GM19397 (cell line): ENCODE data around the gene CHCHD2.
"Not testable (repeated sequence)": the region's sequence is repeated elsewhere in the genome, so short reads cannot be mapped to it uniquely, and the experiment has no call there.

ENCODE experiments used
- ATAC-seq: cut with Tn5 transposase; IDR thresholded peaks from one replicate; pipeline ENCODE4 v1.9.1; 2021; ENCODE audit warnings: mild to moderate bottlenecking, moderate library complexity; ENCODE audit not compliant: unreplicated experiment

The CHCHD2 gene

GRCh38 chr7:56106108-56107073 is at the start of gene CHCHD2:
CHCHD2 (minus strand) TSS chr7:56106476; CDS start chr7:56106413, 63 bp downstream.
- peak; percentile 100 for ATAC-seq

- not testable (repeated sequence) for ATAC-seq
Measured at GRCh38 chr7:56131062-56131461, 24.8 kb upstream of the CHCHD2 start.

GRCh38 chr7:56127241-56127975 is 21.1 kb upstream of the CHCHD2 start:
- ATAC-seq: no peak

GRCh38 chr7:56125831-56126230 is 19.6 kb upstream of the CHCHD2 start:
- ATAC-seq: no peak

- no peak for ATAC-seq
Measured at GRCh38 chr7:56124981-56125380, 18.7 kb upstream of the CHCHD2 start.

- ATAC-seq: no peak
Measured at GRCh38 chr7:56121440-56121839, 15.2 kb upstream of the CHCHD2 start.

GRCh38 chr7:56115852-56116538 is 9.7 kb upstream of the CHCHD2 start, which contains the start of gene NUPR2:
NUPR2 (minus strand) TSS chr7:56116417; CDS start chr7:56116314, 103 bp downstream.
- no peak for ATAC-seq

GRCh38 chr7:56112244-56112643 is 6.0 kb upstream of the CHCHD2 start:
- ATAC-seq: not testable (repeated sequence)

GRCh38 chr7:56110611-56111010 is 4.3 kb upstream of the CHCHD2 start:
- no peak for ATAC-seq

- no peak for ATAC-seq
Measured at GRCh38 chr7:56107954-56108258, 1.6 kb upstream of the CHCHD2 start.

GRCh38 chr7:56105508-56105907 is 768 bp downstream of the CHCHD2 start:
- no peak for ATAC-seq

GRCh38 chr7:56104138-56104537 is 2.1 kb downstream of the CHCHD2 start:
- ATAC-seq: not testable (repeated sequence)

- ATAC-seq: no peak
Measured at GRCh38 chr7:56099653-56100052, 6.6 kb downstream of the CHCHD2 start.

GRCh38 chr7:56098187-56099008 is 7.9 kb downstream of the CHCHD2 start:
- not testable (repeated sequence) for ATAC-seq

GRCh38 chr7:56097700-56098099 is 8.6 kb downstream of the CHCHD2 start:
- no peak for ATAC-seq

- ATAC-seq: no peak
Measured at GRCh38 chr7:56092789-56093531, 13.3 kb downstream of the CHCHD2 start, which contains the start of gene PHKG1. PHKG1 (minus strand) TSS chr7:56092952; CDS start chr7:56088941, 4,011 bp downstream.

GRCh38 chr7:56092388-56092787 is 13.9 kb downstream of the CHCHD2 start:
- ATAC-seq: not testable (repeated sequence)

- ATAC-seq: no peak
Measured at GRCh38 chr7:56091591-56091990, 14.7 kb downstream of the CHCHD2 start.

- no peak for ATAC-seq
Measured at GRCh38 chr7:56087445-56087844, 18.8 kb downstream of the CHCHD2 start.

- no peak for ATAC-seq
Measured at GRCh38 chr7:56086761-56087160, 19.5 kb downstream of the CHCHD2 start.
